Activated CD4-positive, alpha-beta T cell treated with anti-CD3 and anti-CD28 coated beads, Interleukin-2, amount 50 U/mL, for 24 hours (primary cell): ENCODE results near the gene BCKDHB.
"Not testable (repeated sequence)": the region's sequence is repeated elsewhere in the genome, so short reads cannot be mapped to it uniquely, and the experiment has no call there.

Source experiments
- DNase-seq, 2 donors: peaks; one replicate each; pipeline ENCODE4 v3.0.0-alpha.2; 2020; ENCODE audit warnings: low read depth in 1 of 2, low spot score in 1 of 2

BCKDHB gene

DNA sequence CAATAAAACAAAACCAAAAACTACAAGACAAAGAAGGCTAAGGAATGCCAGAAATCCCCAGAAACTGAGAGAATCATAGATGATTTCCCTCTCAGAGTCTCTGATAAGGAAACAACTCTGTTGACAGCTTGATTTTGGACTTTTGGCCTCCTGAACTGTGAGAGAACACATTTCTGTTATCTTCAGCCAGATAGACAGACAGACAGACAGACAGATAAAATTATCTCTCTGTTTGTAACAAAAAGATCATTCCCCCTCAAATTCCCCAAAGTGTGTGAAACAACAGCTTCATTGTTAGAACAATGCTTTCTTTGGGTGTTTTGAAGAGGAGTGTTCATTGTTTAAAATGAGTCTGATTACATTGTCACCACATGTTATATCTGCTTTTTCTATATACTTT, 148.2 kb downstream of the BCKDHB start:
- no peak for DNase-seq

- no peak for DNase-seq
Observed at GRCh38 chr6:80256691-80257090, 150.2 kb downstream of the BCKDHB start.

- no peak for DNase-seq
Observed at GRCh38 chr6:80259118-80259517, 152.6 kb downstream of the BCKDHB start.

DNA sequence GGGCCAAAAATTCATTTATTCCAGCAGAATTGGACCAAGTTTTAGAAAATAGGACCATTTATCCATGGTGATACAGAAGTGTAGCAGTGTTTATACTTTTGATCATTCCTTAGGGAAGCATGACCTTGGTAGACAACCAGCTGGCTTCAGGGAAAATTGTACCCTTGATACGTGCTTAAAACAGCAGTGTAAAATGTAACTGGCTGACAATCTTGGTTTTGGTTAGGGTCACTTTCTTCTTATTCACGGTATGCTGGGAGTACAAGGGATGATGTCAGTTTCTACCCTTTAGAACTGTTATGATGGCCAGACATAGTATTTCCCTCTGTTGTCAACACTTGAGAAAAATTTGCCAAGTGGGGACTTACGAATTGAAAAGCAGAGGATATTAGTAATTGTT, 157.1 kb downstream of the BCKDHB start:
- no peak for DNase-seq

DNA sequence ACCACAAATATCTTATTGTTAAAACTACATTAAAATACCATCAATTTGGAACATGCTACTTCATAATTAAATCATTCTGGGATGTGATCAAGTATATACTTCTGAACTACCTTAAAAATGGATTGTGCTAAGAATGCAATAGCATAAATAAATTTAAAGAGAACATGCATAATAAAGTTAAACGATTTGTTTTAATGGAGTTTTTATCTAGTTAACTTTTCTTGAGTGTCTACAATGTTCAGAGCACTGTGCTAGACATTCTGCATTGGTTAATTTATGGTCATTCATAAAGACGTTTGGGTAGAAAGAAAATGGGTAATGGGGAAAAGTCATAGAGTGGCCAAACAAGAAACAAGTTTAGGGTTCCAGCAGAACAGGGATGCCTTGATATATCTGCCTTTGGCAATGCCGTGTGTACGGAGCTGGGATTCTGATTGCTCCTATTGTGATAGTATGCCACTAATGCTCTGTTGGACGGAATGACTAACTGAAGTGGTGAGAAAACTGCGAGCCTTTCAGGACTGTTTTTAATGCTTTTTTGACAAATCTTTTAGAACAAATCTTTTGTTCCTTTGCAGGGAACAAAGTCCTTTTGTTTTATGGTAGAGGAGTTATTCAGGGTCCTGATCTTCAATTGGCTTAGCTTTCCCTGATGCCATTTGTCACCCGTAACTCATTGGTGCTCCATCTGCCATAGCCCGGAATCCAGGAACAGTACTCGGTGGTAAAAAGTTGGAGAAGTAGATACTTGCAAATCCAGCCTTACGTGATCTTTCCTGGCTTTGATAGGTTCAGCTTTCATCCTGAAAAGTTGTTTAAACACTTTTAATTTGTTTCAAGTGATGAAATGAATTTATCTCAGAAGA, 162.6 kb downstream of the BCKDHB start:
- DNase-seq, result no peak

DNA sequence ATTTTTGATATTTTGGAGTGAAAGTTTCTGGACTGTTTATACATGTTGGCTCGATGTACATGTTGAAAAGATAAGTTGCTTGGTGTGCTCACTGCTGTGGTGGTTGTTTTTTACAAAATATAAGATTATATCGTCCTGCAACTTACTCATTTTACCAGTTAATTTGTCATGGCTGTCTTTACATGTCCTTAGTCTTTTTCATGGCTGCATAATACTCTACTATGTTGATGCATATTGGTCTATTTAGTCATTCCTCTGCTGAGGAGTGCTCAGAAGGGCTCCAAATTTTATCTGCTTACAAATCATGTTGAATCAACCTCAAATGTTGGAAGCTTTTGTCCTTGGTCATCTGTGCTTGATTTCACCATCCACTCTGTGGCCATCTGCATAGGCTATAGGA, 164.6 kb downstream of the BCKDHB start:
- no peak for DNase-seq

- no peak for DNase-seq
Observed at GRCh38 chr6:80272988-80273387, 166.5 kb downstream of the BCKDHB start.

- DNase-seq, result no peak
Observed at GRCh38 chr6:80276861-80277260, 170.4 kb downstream of the BCKDHB start.

- no peak for DNase-seq
Observed at GRCh38 chr6:80277501-80277900, 171.0 kb downstream of the BCKDHB start.

GRCh38 chr6:80280262-80281010, 174.0 kb downstream of the BCKDHB start:
- no peak for DNase-seq

DNA sequence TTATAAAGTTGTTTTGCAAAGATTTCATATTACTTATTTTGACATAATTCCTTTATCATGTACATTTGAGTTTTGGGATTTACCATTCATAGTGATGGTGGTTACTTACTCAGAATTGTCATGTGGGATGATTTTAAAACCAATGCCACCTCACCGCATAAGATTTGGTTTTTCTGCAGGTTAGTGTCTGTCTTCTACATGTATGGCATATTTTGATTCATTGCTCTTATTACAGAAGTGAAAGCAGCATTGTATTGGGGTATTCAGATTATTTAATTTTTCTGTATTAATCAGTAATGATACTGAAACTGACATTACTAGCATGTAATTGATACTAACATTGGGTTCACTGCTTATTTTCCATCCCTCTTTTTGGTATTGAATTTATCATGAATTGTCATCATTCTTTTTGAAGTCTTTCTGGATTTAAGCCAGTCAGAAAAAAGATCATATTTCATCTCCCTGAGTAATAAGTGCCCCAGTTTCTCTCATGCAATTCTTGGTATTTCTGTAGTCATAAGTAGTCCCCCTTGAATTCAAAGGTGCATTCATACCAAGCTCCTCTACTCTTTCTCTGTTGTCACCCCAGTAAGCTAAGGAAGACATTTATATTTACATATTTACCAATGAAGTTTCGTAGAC, 176.6 kb downstream of the BCKDHB start:
- DNase-seq, result no peak

DNA sequence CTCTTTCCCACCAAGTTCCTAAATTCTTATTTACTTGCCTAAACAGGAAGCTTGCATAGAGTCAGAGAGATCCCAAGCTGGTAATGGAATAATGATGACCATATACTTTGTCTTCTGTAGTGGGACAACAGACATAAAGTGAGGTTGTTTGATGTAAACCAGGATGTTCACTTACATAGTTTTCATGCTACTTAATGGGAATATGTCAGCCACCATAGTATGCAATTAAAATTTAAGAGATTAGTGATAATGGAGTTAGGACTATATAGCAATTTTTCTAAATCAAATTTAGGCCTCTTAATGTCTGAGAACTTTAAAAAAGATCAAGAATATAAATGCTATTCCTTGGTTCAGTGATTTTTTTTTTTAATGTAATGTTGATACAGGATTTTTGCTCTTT, 180.6 kb downstream of the BCKDHB start:
- DNase-seq, result no peak

DNA sequence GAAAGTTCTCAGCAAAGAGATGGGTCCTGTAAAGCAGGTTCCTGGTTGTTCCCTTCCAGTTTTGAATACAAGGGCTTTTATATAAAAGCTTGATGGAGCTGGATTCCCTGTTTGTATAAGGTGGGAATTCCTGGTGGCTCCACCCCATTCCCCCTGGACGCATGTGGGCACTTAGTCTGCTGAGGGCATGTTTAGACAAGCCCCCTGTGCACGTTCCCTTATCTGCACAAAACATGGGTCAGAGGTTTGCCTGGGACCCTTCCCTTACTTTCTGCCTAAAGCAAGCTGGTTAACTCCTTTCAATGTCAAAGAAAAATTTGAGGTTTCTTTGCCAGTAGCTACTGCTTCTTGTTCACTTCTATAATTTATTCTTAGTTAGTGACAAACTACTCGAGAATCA, 181.1 kb downstream of the BCKDHB start:
- DNase-seq, result no peak

DNA sequence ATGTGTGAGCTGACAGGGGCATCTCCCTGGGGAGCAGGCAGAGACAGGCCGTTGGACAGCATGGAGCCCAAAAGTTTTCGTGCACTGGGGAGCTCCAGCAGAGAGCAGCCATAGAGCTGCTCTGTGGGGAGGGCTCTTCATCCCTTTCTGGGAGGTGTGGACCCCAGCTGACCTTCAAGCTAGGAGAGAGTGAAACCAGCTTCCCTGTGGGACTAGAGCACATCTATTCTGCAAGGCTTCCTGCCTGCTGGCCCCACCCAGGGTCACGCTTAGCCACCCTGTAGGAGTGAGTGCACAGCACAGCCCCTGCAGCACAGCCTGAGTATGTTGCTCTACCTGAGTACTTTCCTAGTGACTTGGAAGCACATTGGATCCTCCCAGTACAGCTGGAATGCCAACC, 183.3 kb downstream of the BCKDHB start:
- no peak for DNase-seq

- not testable (repeated sequence) for DNase-seq
Observed at GRCh38 chr6:80294531-80294930, 188.1 kb downstream of the BCKDHB start.

- no peak for DNase-seq
Observed at GRCh38 chr6:80302716-80303115, 196.2 kb downstream of the BCKDHB start.

DNA sequence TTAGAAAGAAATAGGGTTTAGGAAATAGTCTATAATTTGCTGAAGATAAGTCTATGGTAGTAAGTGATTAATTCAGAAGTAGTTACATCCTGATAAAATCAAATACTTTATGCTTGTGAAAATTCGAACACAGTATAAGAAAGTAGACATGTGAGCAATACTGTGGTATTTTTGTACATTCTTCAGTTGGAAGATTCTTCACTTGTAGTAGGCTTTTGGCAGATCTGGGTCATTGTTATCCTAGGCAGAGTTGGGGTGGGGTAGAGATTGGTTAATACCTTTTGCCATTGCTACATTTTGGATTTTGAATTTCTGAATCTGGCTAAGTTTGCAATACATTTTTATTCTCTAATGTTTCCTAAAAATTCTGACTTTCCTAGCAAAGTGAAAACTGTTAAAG, 197.5 kb downstream of the BCKDHB start:
- DNase-seq, result no peak

GRCh38 chr6:80314531-80314930, 208.1 kb downstream of the BCKDHB start:
- DNase-seq, result no peak

DNA sequence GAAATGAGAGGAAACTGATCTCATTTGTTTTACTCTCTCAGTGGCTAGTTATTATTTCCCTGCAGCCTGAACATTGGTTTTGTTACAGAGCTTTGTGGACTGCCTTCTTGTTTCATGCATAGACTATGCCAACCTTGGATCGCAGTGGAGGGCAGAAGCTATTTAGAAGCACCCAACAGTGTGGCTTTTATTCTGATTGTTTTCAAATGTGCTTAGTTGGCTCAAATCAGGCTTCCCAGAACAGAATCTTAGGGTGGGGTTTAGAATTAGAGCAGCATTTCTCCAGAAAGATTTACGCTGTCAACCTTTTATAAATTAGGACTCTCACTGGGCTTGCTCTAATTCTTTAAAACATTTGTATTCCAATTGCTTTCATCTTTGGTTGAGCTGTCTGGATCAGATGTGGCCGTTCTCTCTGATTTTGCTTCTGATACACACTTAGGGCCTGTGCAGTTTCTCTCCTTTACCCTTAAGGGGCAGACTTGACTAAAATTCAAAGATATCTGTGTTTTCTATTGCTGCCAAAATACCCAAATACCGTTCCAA, 210.3 kb downstream of the BCKDHB start:
- DNase-seq, result no peak

DNA sequence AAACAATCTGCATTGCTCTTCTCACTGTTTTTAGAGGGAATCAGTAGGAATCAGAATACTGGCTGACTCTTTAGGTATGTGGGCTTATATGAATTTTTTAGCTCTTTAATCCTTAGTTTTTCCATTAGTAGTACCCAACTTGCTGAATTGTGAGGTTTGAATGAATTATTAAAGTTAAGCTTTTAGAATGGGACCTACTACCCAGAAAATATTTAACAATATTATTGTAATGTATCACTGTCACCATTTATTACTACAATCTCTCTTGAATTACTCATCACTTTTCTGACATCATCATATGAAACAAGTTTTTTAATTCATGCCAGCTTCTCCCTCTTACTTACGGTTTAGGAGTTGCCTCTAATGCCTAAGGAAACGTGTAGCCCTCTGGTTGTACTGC, 212.7 kb downstream of the BCKDHB start:
- DNase-seq, result no peak

GRCh38 chr6:80321011-80321410, 214.5 kb downstream of the BCKDHB start:
- DNase-seq, result no peak

DNA sequence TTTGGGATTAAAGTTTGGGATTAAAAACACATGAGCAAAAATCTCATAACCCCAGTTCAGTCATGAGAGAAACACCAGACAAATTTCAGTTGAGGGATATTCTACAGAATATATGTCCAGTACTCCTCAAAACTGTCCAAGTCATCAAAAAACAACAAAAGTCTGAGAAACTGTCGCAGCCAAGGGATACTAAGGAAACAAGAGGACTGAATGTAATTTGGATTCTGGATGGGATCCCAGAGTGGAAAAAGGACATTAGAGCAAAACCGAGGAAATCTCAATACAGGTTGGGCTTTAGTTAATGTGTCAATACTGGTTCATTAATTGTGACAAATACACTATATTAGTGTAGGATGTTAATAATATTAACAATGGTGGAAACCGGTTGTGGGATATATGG, 219.3 kb downstream of the BCKDHB start:
- DNase-seq, result no peak
